Fibroblast of villous mesenchyme (primary cell): ENCODE results near the gene ANKS1B. TPM values are rescaled to one million over a fixed set of nuclear protein-coding genes. Genes with fewer than 3 reads are reported as not detected.

Experiments
- DNase-seq: peaks from one replicate; pipeline ENCODE4 v3.0.0-alpha.2; 2010; ENCODE audit warnings: low read depth
- H3K4me3 ChIP-seq: 2 replicates; pipeline ENCODE4 v1.5.1; 2011; ENCODE audit warnings: low read depth, mild to moderate bottlenecking, low read length
- total RNA-seq: library from RNA; depleted of rRNA; stranded (reverse); fragments of >200 nt; gene quantifications from 2 replicates; pipeline ENCODE4 v1.2.3, GENCODE V29; 2012
- TF ChIP-seq, protein P1 (sequence below): IDR thresholded peaks from 2 replicates; pipeline ENCODE4 v1.5.1; 2012; ENCODE audit warnings: low read depth, mild to moderate bottlenecking, low read length; ENCODE audit not compliant: insufficient read depth

The ANKS1B gene
- total RNA-seq, 1 donor = 0.86 TPM

- no peak for DNase-seq
- TF ChIP-seq, protein P1, sequence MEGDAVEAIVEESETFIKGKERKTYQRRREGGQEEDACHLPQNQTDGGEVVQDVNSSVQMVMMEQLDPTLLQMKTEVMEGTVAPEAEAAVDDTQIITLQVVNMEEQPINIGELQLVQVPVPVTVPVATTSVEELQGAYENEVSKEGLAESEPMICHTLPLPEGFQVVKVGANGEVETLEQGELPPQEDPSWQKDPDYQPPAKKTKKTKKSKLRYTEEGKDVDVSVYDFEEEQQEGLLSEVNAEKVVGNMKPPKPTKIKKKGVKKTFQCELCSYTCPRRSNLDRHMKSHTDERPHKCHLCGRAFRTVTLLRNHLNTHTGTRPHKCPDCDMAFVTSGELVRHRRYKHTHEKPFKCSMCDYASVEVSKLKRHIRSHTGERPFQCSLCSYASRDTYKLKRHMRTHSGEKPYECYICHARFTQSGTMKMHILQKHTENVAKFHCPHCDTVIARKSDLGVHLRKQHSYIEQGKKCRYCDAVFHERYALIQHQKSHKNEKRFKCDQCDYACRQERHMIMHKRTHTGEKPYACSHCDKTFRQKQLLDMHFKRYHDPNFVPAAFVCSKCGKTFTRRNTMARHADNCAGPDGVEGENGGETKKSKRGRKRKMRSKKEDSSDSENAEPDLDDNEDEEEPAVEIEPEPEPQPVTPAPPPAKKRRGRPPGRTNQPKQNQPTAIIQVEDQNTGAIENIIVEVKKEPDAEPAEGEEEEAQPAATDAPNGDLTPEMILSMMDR = no peak
- no peak overlapping the region for H3K4me3 ChIP-seq
Observed at GRCh38 chr12:98922871-98923270, 1061.9 kb downstream of the ANKS1B start.

GRCh38 chr12:98918176-98918863 is 1066.4 kb downstream of the ANKS1B start:
- no peak for DNase-seq
- TF ChIP-seq, protein P1 = no peak
- H3K4me3 ChIP-seq = no peak overlapping the region

DNA sequence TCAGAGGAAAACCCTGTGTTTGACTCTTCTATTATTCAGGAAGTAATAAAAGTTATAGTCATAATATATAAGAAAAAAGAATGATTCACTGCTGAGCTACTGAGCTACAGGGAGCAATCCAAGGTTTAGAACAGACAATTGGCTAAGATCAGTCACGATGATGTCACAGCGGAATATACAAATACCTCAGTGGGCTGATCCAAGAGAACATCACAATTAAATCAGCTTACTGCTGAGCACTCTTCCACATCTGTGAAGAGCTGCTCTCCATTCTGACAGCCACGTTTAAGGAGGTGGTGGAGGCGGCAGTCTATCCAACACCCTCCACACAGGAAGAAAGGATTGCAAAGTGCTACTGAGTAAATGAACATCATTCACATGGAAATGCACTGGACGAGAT is 1068.6 kb downstream of the ANKS1B start:
- TF ChIP-seq, protein P1 = no peak
- DNase-seq = no peak
- H3K4me3 ChIP-seq = no peak overlapping the region

- TF ChIP-seq, protein P1 = no peak
- H3K4me3 ChIP-seq = no peak overlapping the region
- DNase-seq = no peak
Observed at GRCh38 chr12:98912401-98912974, 1072.2 kb downstream of the ANKS1B start.

- TF ChIP-seq, protein P1 = no peak
- DNase-seq = no peak
- no peak overlapping the region for H3K4me3 ChIP-seq
Observed at GRCh38 chr12:98911396-98911795, 1073.3 kb downstream of the ANKS1B start.

DNA sequence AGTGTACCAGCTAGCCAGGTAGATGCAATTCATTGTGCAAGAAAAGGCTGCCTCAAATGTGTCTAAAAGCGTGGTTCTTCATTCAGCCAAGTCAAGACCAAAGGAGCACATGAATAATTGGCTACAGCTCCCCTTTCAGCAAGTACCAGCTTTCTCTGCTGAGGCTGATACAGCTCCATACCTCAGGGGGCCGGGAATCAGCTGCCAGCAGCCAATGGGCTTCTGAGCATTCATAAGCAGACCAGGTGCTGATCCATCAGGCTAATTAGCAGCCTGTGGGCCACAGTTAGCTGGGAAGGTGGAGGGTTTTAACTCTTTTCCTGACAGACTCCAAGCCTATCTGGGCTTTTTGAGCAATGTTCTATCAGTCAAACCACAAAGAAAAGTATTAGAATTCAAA is 1075.0 kb downstream of the ANKS1B start:
- TF ChIP-seq, protein P1 = no peak
- H3K4me3 ChIP-seq = no peak overlapping the region
- no peak for DNase-seq
